ENCODE results near the gene RNF32. TPM values are rescaled to one million over a fixed set of nuclear protein-coding genes. Genes with fewer than 3 reads are reported as not detected.

Gene RNF32
- total RNA-seq, 1 experiment from 2014 or later = 3.5 TPM

DNA sequence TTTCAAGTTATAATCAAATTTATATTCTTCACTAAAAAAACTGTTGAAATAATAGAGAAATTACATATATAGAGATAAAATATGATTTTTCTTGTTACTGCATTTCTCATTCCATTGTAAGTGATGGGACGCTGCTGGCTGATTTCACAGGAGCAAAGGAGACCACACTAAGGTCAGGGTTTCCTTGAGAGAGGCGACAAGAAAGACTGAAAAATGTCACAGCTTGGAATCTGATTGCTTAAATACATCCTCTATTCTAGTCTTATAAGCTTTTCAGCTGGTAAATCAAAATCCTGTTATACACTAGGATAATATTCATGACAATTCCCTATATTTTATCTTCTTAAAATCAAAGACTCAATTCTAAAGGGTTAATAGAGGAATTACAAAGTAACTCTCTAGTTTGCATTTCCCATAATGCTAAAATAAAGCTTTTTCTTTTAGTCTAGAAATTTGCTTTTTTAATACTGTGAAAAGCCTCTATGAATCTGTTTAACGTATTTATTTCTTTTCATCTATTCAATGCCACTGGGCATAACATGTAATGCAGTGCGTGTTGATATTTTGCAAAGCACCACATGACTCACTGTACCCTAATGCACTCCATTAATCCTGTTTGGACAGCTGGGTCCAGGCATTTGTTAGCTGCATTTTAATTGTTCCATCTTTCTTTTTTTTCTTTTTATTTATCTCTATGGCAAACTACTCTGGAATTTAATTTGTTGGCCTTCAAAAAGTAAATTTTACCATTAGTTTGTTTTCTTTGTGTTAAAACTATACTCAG is 81.7 kb downstream of the RNF32 start:
- no peak for ATAC-seq
- DNase-seq (ENCODE audit: low read depth, low spot score) = no peak
- ChIA-PET POLR2A (no interaction called here), CTCF (no interaction called here)
- Histone ChIP-seq H3K9me3 (ENCODE audit: control insufficient read depth, insufficient read depth, low read depth, low read length) (no peaks in the 10 kb centered on the region), H3K4me3 (ENCODE audit: low read depth in 2 of 2, low read length in 2 of 2) (no peak overlapping the region), H3K36me3 (ENCODE audit: control insufficient read depth, insufficient read depth, low read length) (no peaks in the 10 kb centered on the region), H3K27ac (ENCODE audit: low read length) (no peak overlapping the region), H3K4me1 (ENCODE audit: control insufficient read depth, insufficient read depth, low read length) (no peaks in the 10 kb centered on the region), H3K27me3 (ENCODE audit: control insufficient read depth, insufficient read depth, low read length) (no peaks in the 10 kb centered on the region)
- in situ Hi-C loops (cut with HindIII; ENCODE audit: low pct_unique_long_range_greater_than_20kb, low sequenced_read_pairs) = no loop called here
- intact Hi-C loops (cut with micrococcal nuclease; ENCODE audit: unreplicated experiment) = no loop called here
- TF ChIP-seq, protein P1, sequence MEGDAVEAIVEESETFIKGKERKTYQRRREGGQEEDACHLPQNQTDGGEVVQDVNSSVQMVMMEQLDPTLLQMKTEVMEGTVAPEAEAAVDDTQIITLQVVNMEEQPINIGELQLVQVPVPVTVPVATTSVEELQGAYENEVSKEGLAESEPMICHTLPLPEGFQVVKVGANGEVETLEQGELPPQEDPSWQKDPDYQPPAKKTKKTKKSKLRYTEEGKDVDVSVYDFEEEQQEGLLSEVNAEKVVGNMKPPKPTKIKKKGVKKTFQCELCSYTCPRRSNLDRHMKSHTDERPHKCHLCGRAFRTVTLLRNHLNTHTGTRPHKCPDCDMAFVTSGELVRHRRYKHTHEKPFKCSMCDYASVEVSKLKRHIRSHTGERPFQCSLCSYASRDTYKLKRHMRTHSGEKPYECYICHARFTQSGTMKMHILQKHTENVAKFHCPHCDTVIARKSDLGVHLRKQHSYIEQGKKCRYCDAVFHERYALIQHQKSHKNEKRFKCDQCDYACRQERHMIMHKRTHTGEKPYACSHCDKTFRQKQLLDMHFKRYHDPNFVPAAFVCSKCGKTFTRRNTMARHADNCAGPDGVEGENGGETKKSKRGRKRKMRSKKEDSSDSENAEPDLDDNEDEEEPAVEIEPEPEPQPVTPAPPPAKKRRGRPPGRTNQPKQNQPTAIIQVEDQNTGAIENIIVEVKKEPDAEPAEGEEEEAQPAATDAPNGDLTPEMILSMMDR (IDR thresholded peaks at IDR 0.05) = no peak
- TF ChIP-seq POLR2AphosphoS5 (IDR thresholded peaks at IDR 0.05; ENCODE audit: low read depth, low read length) (no peak), SIN3A (IDR thresholded peaks at IDR 0.05; ENCODE audit: borderline replicate concordance, insufficient read depth, low read depth, low read length) (no peak), TCF7L2 (IDR thresholded peaks at IDR 0.05; ENCODE audit: low read depth, low read length) (no peak)
- TF ChIP-seq, protein P2, sequence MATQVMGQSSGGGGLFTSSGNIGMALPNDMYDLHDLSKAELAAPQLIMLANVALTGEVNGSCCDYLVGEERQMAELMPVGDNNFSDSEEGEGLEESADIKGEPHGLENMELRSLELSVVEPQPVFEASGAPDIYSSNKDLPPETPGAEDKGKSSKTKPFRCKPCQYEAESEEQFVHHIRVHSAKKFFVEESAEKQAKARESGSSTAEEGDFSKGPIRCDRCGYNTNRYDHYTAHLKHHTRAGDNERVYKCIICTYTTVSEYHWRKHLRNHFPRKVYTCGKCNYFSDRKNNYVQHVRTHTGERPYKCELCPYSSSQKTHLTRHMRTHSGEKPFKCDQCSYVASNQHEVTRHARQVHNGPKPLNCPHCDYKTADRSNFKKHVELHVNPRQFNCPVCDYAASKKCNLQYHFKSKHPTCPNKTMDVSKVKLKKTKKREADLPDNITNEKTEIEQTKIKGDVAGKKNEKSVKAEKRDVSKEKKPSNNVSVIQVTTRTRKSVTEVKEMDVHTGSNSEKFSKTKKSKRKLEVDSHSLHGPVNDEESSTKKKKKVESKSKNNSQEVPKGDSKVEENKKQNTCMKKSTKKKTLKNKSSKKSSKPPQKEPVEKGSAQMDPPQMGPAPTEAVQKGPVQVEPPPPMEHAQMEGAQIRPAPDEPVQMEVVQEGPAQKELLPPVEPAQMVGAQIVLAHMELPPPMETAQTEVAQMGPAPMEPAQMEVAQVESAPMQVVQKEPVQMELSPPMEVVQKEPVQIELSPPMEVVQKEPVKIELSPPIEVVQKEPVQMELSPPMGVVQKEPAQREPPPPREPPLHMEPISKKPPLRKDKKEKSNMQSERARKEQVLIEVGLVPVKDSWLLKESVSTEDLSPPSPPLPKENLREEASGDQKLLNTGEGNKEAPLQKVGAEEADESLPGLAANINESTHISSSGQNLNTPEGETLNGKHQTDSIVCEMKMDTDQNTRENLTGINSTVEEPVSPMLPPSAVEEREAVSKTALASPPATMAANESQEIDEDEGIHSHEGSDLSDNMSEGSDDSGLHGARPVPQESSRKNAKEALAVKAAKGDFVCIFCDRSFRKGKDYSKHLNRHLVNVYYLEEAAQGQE (IDR thresholded peaks at IDR 0.05; ENCODE audit: insufficient read depth in 1 of 2, low read depth in 2 of 2, low read length in 1 of 2) = no peak
- no TSS peak for BruUV-seq (replicated peaks)

GRCh38 chr7:156725073-156725472 is 84.5 kb downstream of the RNF32 start:
- no peak overlapping the region for H3K4me3 ChIP-seq (ENCODE audit: low read depth in 2 of 2, low read length in 2 of 2)
- no peaks in the 10 kb centered on the region for H3K9me3 ChIP-seq (ENCODE audit: control insufficient read depth, insufficient read depth, low read depth, low read length)
- DNase-seq (ENCODE audit: low read depth, low spot score) = no peak
- H3K27me3 ChIP-seq (ENCODE audit: control insufficient read depth, insufficient read depth, low read length) = no peaks in the 10 kb centered on the region
- BruUV-seq (replicated peaks) = no TSS peak
- no peak for ATAC-seq
- H3K4me1 ChIP-seq (ENCODE audit: control insufficient read depth, insufficient read depth, low read length) = no peaks in the 10 kb centered on the region
- H3K27ac ChIP-seq (ENCODE audit: low read length) = no peak overlapping the region
- H3K36me3 ChIP-seq (ENCODE audit: control insufficient read depth, insufficient read depth, low read length) = no peaks in the 10 kb centered on the region
- in situ Hi-C loops (cut with HindIII; ENCODE audit: low pct_unique_long_range_greater_than_20kb, low sequenced_read_pairs) (no loop called here), intact Hi-C loops (cut with micrococcal nuclease; ENCODE audit: unreplicated experiment) (no loop called here)
- POLR2A ChIA-PET = no interaction called here
- CTCF ChIA-PET = no interaction called here
- TF ChIP-seq, protein P2 (IDR thresholded peaks at IDR 0.05; ENCODE audit: insufficient read depth in 1 of 2, low read depth in 2 of 2, low read length in 1 of 2) = no peak
- TF ChIP-seq SIN3A (IDR thresholded peaks at IDR 0.05; ENCODE audit: borderline replicate concordance, insufficient read depth, low read depth, low read length) = no peak
- no peak for TF ChIP-seq TCF7L2 (IDR thresholded peaks at IDR 0.05; ENCODE audit: low read depth, low read length)
- TF ChIP-seq POLR2AphosphoS5 (IDR thresholded peaks at IDR 0.05; ENCODE audit: low read depth, low read length) = no peak
- TF ChIP-seq, protein P1 (IDR thresholded peaks at IDR 0.05) = no peak
